ENCODE results near the gene UCHL1. TPM values are rescaled to one million over a fixed set of nuclear protein-coding genes. Genes with fewer than 3 reads are reported as not detected.

UCHL1 gene
- polyA plus RNA-seq (5,099 and 5,212 TPM in 2 replicates), polyA minus RNA-seq (1,409 and 1,651 TPM in 2 replicates)

- Histone ChIP-seq H2AFZ (ENCODE audit: low read depth, low read length) (peak within 1 kb of the TSS; percentile 58), H3K4me3 (ENCODE audit: low read length) (peak within 1 kb of the TSS; percentile 89), H3K9me3 (ENCODE audit: low read length) (no peaks in the 10 kb centered on the region), H3K27me3 (ENCODE audit: insufficient read depth, low read depth, low read length) (no peaks in the 10 kb centered on the region), H4K20me1 (ENCODE audit: insufficient read depth) (peaks cover 38% of the 10 kb centered on the region), H3K4me2 (ENCODE audit: low read length) (peak within 1 kb of the TSS; percentile 93), H3K36me3 (ENCODE audit: insufficient read depth, low read length) (peaks cover 13% of the 10 kb centered on the region), H3K9ac (ENCODE audit: low read length) (peak within 1 kb of the TSS; percentile 98), H3K27ac (ENCODE audit: low read length) (peak within 1 kb of the TSS; percentile 98), H3K9me2 (ENCODE audit: insufficient read depth, low read length) (no peaks in the 10 kb centered on the region), H3F3A (ENCODE audit: insufficient read depth, low read length, poor library complexity, severe bottlenecking) (peaks cover 11% of the 10 kb centered on the region), H3K79me2 (replicated peaks; ENCODE audit: insufficient read depth, low read length) (peaks cover 46% of the 10 kb centered on the region)
- TF ChIP-seq CTCF (IDR thresholded peaks at IDR 0.05; ENCODE audit: poor library complexity, severe bottlenecking), result no peak
- no peak for TF ChIP-seq EZH2 (IDR thresholded peaks at IDR 0.05; ENCODE audit: borderline replicate concordance, insufficient read depth, low read length, poor library complexity, severe bottlenecking)
- peak; percentile 96 for TF ChIP-seq REST (IDR thresholded peaks at IDR 0.05; ENCODE audit: borderline replicate concordance)
- peak; percentile 100 for TF ChIP-seq TAF1 (IDR thresholded peaks at IDR 0.05; ENCODE audit: low read depth)
- TF ChIP-seq SMC3 (conservative IDR thresholded peaks at IDR 0.05; ENCODE audit: poor library complexity), result peak; percentile 34
- TF ChIP-seq EP300 (conservative IDR thresholded peaks at IDR 0.05; ENCODE audit: poor library complexity, severe bottlenecking), result peak; percentile 67
- TF ChIP-seq POLR2AphosphoS5 (IDR thresholded peaks at IDR 0.05), result peak; percentile 99
- no peak for TF ChIP-seq MXI1 (conservative IDR thresholded peaks at IDR 0.05; ENCODE audit: poor library complexity, severe bottlenecking)
- TF ChIP-seq RAD21 (conservative IDR thresholded peaks at IDR 0.05), result no peak
These were observed at the start of gene UCHL1 for GRCh38 chr4:41256740-41257256. TSS of gene UCHL1 (plus strand) at chr4:41256928. CDS start at chr4:41256977, 49 bp downstream.

- Histone ChIP-seq H3K27ac (ENCODE audit: low read length) (no peak overlapping the region), H3K79me2 (replicated peaks; ENCODE audit: insufficient read depth, low read length) (peaks cover 10% of the 10 kb centered on the region), H3K9me3 (ENCODE audit: low read length) (no peaks in the 10 kb centered on the region), H3K4me2 (ENCODE audit: low read length) (no peak overlapping the region), H3K27me3 (ENCODE audit: insufficient read depth, low read depth, low read length) (no peaks in the 10 kb centered on the region), H3K9ac (ENCODE audit: low read length) (no peak overlapping the region), H2AFZ (ENCODE audit: low read depth, low read length) (no peak overlapping the region), H3F3A (ENCODE audit: insufficient read depth, low read length, poor library complexity, severe bottlenecking) (no peaks in the 10 kb centered on the region), H4K20me1 (ENCODE audit: insufficient read depth) (no peaks in the 10 kb centered on the region), H3K9me2 (ENCODE audit: insufficient read depth, low read length) (no peaks in the 10 kb centered on the region), H3K36me3 (ENCODE audit: insufficient read depth, low read length) (no peaks in the 10 kb centered on the region), H3K4me3 (ENCODE audit: low read length) (no peak overlapping the region)
- TF ChIP-seq CTCF (IDR thresholded peaks at IDR 0.05; ENCODE audit: poor library complexity, severe bottlenecking) (no peak), TAF1 (IDR thresholded peaks at IDR 0.05; ENCODE audit: low read depth) (no peak), EZH2 (IDR thresholded peaks at IDR 0.05; ENCODE audit: borderline replicate concordance, insufficient read depth, low read length, poor library complexity, severe bottlenecking) (no peak), RAD21 (conservative IDR thresholded peaks at IDR 0.05) (no peak), POLR2AphosphoS5 (IDR thresholded peaks at IDR 0.05) (no peak), SMC3 (conservative IDR thresholded peaks at IDR 0.05; ENCODE audit: poor library complexity) (no peak), REST (IDR thresholded peaks at IDR 0.05; ENCODE audit: borderline replicate concordance) (no peak), EP300 (conservative IDR thresholded peaks at IDR 0.05; ENCODE audit: poor library complexity, severe bottlenecking) (no peak), MXI1 (conservative IDR thresholded peaks at IDR 0.05; ENCODE audit: poor library complexity, severe bottlenecking) (no peak)
These were observed 49.4 kb upstream of the UCHL1 start for GRCh38 chr4:41207291-41207831.
